ENCODE data around the gene ISLR2.

ISLR2 gene

GRCh38 chr15:74128785-74129585 lies 1.4 kb upstream of the ISLR2 start:
- no peak for DNase-seq (ENCODE audit: low read depth)

GRCh38 chr15:74129586-74130154 lies 716 bp upstream of the ISLR2 start:
- DNase-seq (ENCODE audit: low read depth), result no peak

- no peak for DNase-seq (ENCODE audit: low read depth)
Measured at GRCh38 chr15:74130849-74131627, 652 bp downstream of the ISLR2 start.

- DNase-seq (ENCODE audit: low read depth), result no peak
Measured at GRCh38 chr15:74131628-74132413, 1.4 kb downstream of the ISLR2 start.

- DNase-seq (ENCODE audit: low read depth), result no peak
Measured at GRCh38 chr15:74132681-74133651, 2.6 kb downstream of the ISLR2 start.

GRCh38 chr15:74133694-74134386 lies 3.5 kb downstream of the ISLR2 start:
- no peak for DNase-seq (ENCODE audit: low read depth)

- no peak for DNase-seq (ENCODE audit: low read depth)
Measured at GRCh38 chr15:74134387-74135027, 4.1 kb downstream of the ISLR2 start.

GRCh38 chr15:74135041-74135565 lies 4.7 kb downstream of the ISLR2 start:
- no peak for DNase-seq (ENCODE audit: low read depth)

GRCh38 chr15:74136540-74136813 lies 6.1 kb downstream of the ISLR2 start:
- no peak for DNase-seq (ENCODE audit: low read depth)

GRCh38 chr15:74136814-74137536 lies 6.6 kb downstream of the ISLR2 start:
- no peak for DNase-seq (ENCODE audit: low read depth)

GRCh38 chr15:74137537-74137894 lies 7.1 kb downstream of the ISLR2 start:
- no peak for DNase-seq (ENCODE audit: low read depth)

- DNase-seq (ENCODE audit: low read depth), result no peak
Measured at GRCh38 chr15:74138642-74139041, 8.3 kb downstream of the ISLR2 start.

- no peak for DNase-seq (ENCODE audit: low read depth)
Measured at GRCh38 chr15:74141591-74141990, 11.2 kb downstream of the ISLR2 start.

GRCh38 chr15:74144153-74144775 lies 13.9 kb downstream of the ISLR2 start:
- no peak for DNase-seq (ENCODE audit: low read depth)

- no peak for DNase-seq (ENCODE audit: low read depth)
Measured at GRCh38 chr15:74146277-74146800, 16.0 kb downstream of the ISLR2 start.

GRCh38 chr15:74147051-74147450 lies 16.7 kb downstream of the ISLR2 start:
- no peak for DNase-seq (ENCODE audit: low read depth)

GRCh38 chr15:74155766-74156417 lies 25.5 kb downstream of the ISLR2 start:
- no peak for DNase-seq (ENCODE audit: low read depth)
